GM21723 (cell line): Measurements from ENCODE around the gene ZMIZ1.

Experiments
- ATAC-seq: cut with Tn5 transposase; IDR thresholded peaks from one replicate; pipeline ENCODE4 v1.9.1; 2021; ENCODE audit warnings: mild to moderate bottlenecking, moderate library complexity; ENCODE audit not compliant: unreplicated experiment

Gene ZMIZ1

GRCh38 chr10:79135790-79136189 lies 67.0 kb downstream of the ZMIZ1 start:
- no peak for ATAC-seq

- no peak for ATAC-seq
These were observed 67.7 kb downstream of the ZMIZ1 start for GRCh38 chr10:79136236-79137005.

- ATAC-seq, result peak; percentile 38
These were observed 68.6 kb downstream of the ZMIZ1 start for GRCh38 chr10:79137300-79137756.

- peak; percentile 84 for ATAC-seq
These were observed 69.1 kb downstream of the ZMIZ1 start for GRCh38 chr10:79137826-79138225.

GRCh38 chr10:79138449-79139123 lies 69.8 kb downstream of the ZMIZ1 start:
- no peak for ATAC-seq

- ATAC-seq, result no peak
These were observed 70.5 kb downstream of the ZMIZ1 start for GRCh38 chr10:79139124-79139835.

GRCh38 chr10:79140085-79140793 lies 71.5 kb downstream of the ZMIZ1 start:
- no peak for ATAC-seq

- no peak for ATAC-seq
These were observed 72.1 kb downstream of the ZMIZ1 start for GRCh38 chr10:79140855-79141254.

GRCh38 chr10:79142064-79142491 lies 73.3 kb downstream of the ZMIZ1 start:
- ATAC-seq, result no peak

GRCh38 chr10:79142522-79143309 lies 74.0 kb downstream of the ZMIZ1 start:
- ATAC-seq, result no peak

GRCh38 chr10:79143879-79144278 lies 75.1 kb downstream of the ZMIZ1 start:
- no peak for ATAC-seq

- no peak for ATAC-seq
These were observed 75.8 kb downstream of the ZMIZ1 start for GRCh38 chr10:79144351-79145173.

GRCh38 chr10:79145174-79145483 lies 76.4 kb downstream of the ZMIZ1 start:
- ATAC-seq, result no peak

GRCh38 chr10:79145517-79146470 lies 77.0 kb downstream of the ZMIZ1 start:
- ATAC-seq, result no peak

GRCh38 chr10:79146611-79147130 lies 77.9 kb downstream of the ZMIZ1 start:
- no peak for ATAC-seq

- ATAC-seq, result no peak
These were observed 78.5 kb downstream of the ZMIZ1 start for GRCh38 chr10:79147306-79147705.

- ATAC-seq, result no peak
These were observed 79.2 kb downstream of the ZMIZ1 start for GRCh38 chr10:79147796-79148451.
